HG03280 (cell line): ENCODE results near the gene FREY1.

Source experiments
- ATAC-seq: cut with Tn5 transposase; IDR thresholded peaks from one replicate; pipeline ENCODE4 v1.9.1; 2021; ENCODE audit warnings: mild to moderate bottlenecking, moderate library complexity; ENCODE audit not compliant: unreplicated experiment

FREY1 gene

GRCh38 chr11:45877221-45877620 lies 29.9 kb downstream of the FREY1 start:
- no peak for ATAC-seq

DNA sequence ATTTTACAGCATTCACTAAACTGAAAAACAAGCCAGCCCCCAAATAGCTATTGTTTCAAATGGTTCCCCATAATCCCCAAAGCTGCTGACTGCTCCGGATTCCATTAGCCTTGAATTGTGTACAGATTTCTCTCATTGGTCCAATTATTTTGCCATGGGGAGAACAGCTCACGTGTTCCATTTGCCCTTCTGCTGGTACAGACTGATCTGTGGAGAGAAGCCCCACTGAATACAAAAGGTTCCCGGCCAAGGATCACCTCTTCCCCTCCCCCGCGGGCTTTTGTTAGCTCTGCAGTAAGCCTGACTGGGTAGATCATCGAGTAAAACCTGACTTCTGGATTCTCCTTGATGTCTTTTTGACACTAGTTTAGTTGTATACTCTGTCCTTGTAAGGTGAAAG lies 30.7 kb downstream of the FREY1 start:
- no peak for ATAC-seq

- ATAC-seq, result no peak
These were observed 34.3 kb downstream of the FREY1 start for GRCh38 chr11:45872651-45873356.

DNA sequence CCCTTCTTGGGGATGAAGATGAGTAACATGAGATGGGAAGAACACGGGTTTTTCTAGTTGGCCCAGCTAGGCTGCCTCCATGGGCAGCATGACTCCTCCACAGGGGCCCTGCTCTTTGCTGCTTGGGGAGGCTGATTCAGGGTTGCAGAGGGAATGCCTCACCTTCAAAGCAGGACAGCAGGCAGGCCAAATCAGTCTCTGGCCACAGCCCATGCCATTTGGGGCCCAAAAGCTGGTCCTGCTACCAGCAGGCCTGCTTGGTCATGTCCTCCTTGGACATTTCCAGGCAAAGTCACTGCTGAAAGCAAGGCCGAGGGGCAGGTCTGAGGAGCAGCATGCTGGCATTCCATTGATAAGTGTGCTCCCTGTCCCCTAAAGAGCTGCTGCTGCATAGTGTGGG lies 35.4 kb downstream of the FREY1 start:
- ATAC-seq, result no peak

DNA sequence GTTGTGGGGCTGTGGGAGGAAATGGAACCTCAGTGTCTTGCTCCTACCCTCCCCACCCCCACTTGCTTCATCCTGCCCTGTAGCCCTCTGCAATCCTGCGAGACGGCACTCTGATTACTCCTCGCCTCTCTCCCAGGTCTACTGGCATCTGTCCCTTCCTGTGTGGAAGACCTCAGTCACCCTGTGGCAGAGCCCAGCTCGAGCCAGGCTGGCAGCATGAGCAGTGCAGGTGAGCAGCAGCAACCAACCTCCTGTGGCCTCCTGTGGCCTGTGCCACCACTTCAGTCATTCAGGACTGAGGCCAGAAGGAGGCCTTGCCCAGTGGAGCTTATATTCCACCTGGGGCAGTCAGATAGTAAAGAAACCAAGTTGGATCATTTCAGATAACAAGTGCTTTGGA lies 36.4 kb downstream of the FREY1 start:
- no peak for ATAC-seq

- no peak for ATAC-seq
These were observed 37.5 kb downstream of the FREY1 start for GRCh38 chr11:45869551-45869950.

- ATAC-seq, result no peak
These were observed 43.0 kb downstream of the FREY1 start for GRCh38 chr11:45864041-45864440.

- ATAC-seq, result no peak
These were observed 46.1 kb downstream of the FREY1 start for GRCh38 chr11:45860764-45861510.

- no peak for ATAC-seq
These were observed 46.7 kb downstream of the FREY1 start for GRCh38 chr11:45860348-45860747.

GRCh38 chr11:45859661-45860140 lies 47.4 kb downstream of the FREY1 start:
- no peak for ATAC-seq

GRCh38 chr11:45858751-45859398 lies 48.2 kb downstream of the FREY1 start:
- ATAC-seq, result no peak

GRCh38 chr11:45857961-45858474 lies 49.1 kb downstream of the FREY1 start:
- no peak for ATAC-seq
